HepG2 (cell line): ENCODE results near the gene SLC2A2. TPM values are rescaled to one million over a fixed set of nuclear protein-coding genes. Genes with fewer than 3 reads are reported as not detected.
A peak's percentile ranks its signal among the peaks of the same experiment; 100 is the strongest.

ENCODE experiments used
- ATAD3A ChIP-seq: sonication (generic); formaldehyde crosslinking; IDR thresholded peaks from 2 replicates; pipeline ENCODE4 v1.4.0; 2020; ENCODE audit warnings: missing genetic modification reagents
- KDM5A ChIP-seq: fragments of 200-600 bp; sonication (generic); IDR thresholded peaks from 2 replicates; pipeline ENCODE4 v1.7.0; 2018; ENCODE audit warnings: antibody characterized with exemption, mild to moderate bottlenecking, low read length, borderline replicate concordance
- KLF13 ChIP-seq: sonication (generic); formaldehyde crosslinking; IDR thresholded peaks from 2 replicates; pipeline ENCODE4 v1.4.0; 2020; ENCODE audit warnings: mild to moderate bottlenecking, missing genetic modification reagents
- MXD4 ChIP-seq: IDR thresholded peaks from 2 replicates; pipeline ENCODE4 v1.6.1; 2016; ENCODE audit warnings: mild to moderate bottlenecking, missing biosample characterization, missing genetic modification reagents
- NFATC3 ChIP-seq: sonication (generic); formaldehyde crosslinking; IDR thresholded peaks from 2 replicates; pipeline ENCODE4 v1.5.1; 2020; ENCODE audit warnings: mild to moderate bottlenecking, missing genetic modification reagents
- NFE2L1 ChIP-seq: sonication (generic); formaldehyde crosslinking; IDR thresholded peaks from 2 replicates; pipeline ENCODE4 v1.4.0; 2020; ENCODE audit warnings: missing genetic modification reagents, mild to moderate bottlenecking, borderline replicate concordance
- NFKB2 ChIP-seq: sonication (generic); formaldehyde crosslinking; IDR thresholded peaks from 2 replicates; pipeline ENCODE4 v1.4.0; 2020; ENCODE audit warnings: missing genetic modification reagents, borderline replicate concordance
- RBFOX2 ChIP-seq: fragments of 200-400 bp; formaldehyde crosslinking; IDR thresholded peaks from 2 replicates; pipeline ENCODE4 v1.6.1; 2017; ENCODE audit warnings: low read depth, mild to moderate bottlenecking, low read length
- RFX5 ChIP-seq: IDR thresholded peaks from 2 replicates; pipeline ENCODE4 v1.6.1; 2011; ENCODE audit warnings: low read depth, low read length, improper control_type of control experiment
- SAP130 ChIP-seq: IDR thresholded peaks from 2 replicates; pipeline ENCODE4 v1.6.1; 2016; ENCODE audit warnings: low read depth
- SNRNP70 ChIP-seq: fragments of 200-400 bp; formaldehyde crosslinking; IDR thresholded peaks from 2 replicates; pipeline ENCODE4 v1.6.1; 2017; ENCODE audit warnings: mild to moderate bottlenecking, low read depth, low read length, moderate library complexity
- STAG1 ChIP-seq: sonication (generic); formaldehyde crosslinking; IDR thresholded peaks from 2 replicates; pipeline ENCODE4 v1.4.0; 2020; ENCODE audit warnings: missing genetic modification reagents
- TARDBP ChIP-seq: sonication (generic); formaldehyde crosslinking; IDR thresholded peaks from 2 replicates; pipeline ENCODE4 v1.8.0; 2022; ENCODE audit warnings: mild to moderate bottlenecking, missing genetic modification reagents
- XBP1 ChIP-seq: sonication (generic); formaldehyde crosslinking; IDR thresholded peaks from 2 replicates; pipeline ENCODE4 v1.5.0; 2020; ENCODE audit warnings: missing genetic modification reagents
- ZBTB20 ChIP-seq: sonication (generic); formaldehyde crosslinking; IDR thresholded peaks from 2 replicates; pipeline ENCODE4 v1.8.1; 2023; ENCODE audit warnings: missing genetic modification reagents, low read depth, mild to moderate bottlenecking, borderline replicate concordance
- ZNF441 ChIP-seq: sonication (generic); formaldehyde crosslinking; IDR thresholded peaks from 2 replicates; pipeline ENCODE4 v1.7.0; 2021; ENCODE audit warnings: missing genetic modification reagents, borderline replicate concordance
- ZNF577 ChIP-seq: sonication (generic); formaldehyde crosslinking; IDR thresholded peaks from 2 replicates; pipeline ENCODE4 v1.4.0; 2020; ENCODE audit warnings: mild to moderate bottlenecking, low read depth, missing genetic modification reagents, borderline replicate concordance
- polyA plus RNA-seq, 8 experiments: library from polyadenylated mRNA; depleted of rRNA in 3 of 8; stranded (reverse) in 7 of 8; unstranded in 1 of 8; fragments of >200 nt; fragmentation: Illumina TruSeq in 4 of 8; extraction: Trizol in 4 of 8; gene quantifications; 2 replicates each; pipeline versions ENCODE4 v1.2.1 to v1.2.3, GENCODE V29; 2011 to 2016; ENCODE audit warnings: low read depth in 4 of 8, missing spikeins in 1 of 8, mixed read lengths in 1 of 8; ENCODE audit not compliant: insufficient read depth in 1 of 8
- total RNA-seq, 5 experiments: library from RNA; depleted of rRNA; stranded (reverse); fragments of >200 nt; fragmentation: Illumina TruSeq; extraction: Trizol; gene quantifications; 2 replicates each; pipeline ENCODE4 v1.2.3, GENCODE V29; 2016; ENCODE audit warnings: low read depth in 1 of 5
- TF ChIP-seq, protein P1 (sequence below): sonication (generic); formaldehyde crosslinking; IDR thresholded peaks from 2 replicates; pipeline ENCODE4 v1.4.0; 2020; ENCODE audit warnings: missing genetic modification reagents, borderline replicate concordance
- TF ChIP-seq, protein P2 (sequence below): sonication (generic); formaldehyde crosslinking; IDR thresholded peaks from 2 replicates; pipeline ENCODE4 v1.4.0; 2020; ENCODE audit warnings: missing genetic modification reagents
- TF ChIP-seq, protein P3 (sequence below): sonication (generic); formaldehyde crosslinking; IDR thresholded peaks from 2 replicates; pipeline ENCODE4 v1.4.0; 2020; ENCODE audit warnings: mild to moderate bottlenecking, missing genetic modification reagents
- TF ChIP-seq, protein P4 (sequence below): sonication (generic); formaldehyde crosslinking; IDR thresholded peaks from 2 replicates; pipeline ENCODE4 v1.5.0; 2020; ENCODE audit warnings: mild to moderate bottlenecking, missing genetic modification reagents, borderline replicate concordance
- TF ChIP-seq, protein P5 (sequence below): sonication (generic); formaldehyde crosslinking; IDR thresholded peaks from 2 replicates; pipeline ENCODE4 v1.4.0; 2020; ENCODE audit warnings: missing genetic modification reagents

SLC2A2 gene
- total and polyA plus RNA-seq, 2 of the 13 experiments (the other 11 are each of a cell fraction or from before 2014, with no cell fraction given) = 19.5 to 23.2 TPM

DNA sequence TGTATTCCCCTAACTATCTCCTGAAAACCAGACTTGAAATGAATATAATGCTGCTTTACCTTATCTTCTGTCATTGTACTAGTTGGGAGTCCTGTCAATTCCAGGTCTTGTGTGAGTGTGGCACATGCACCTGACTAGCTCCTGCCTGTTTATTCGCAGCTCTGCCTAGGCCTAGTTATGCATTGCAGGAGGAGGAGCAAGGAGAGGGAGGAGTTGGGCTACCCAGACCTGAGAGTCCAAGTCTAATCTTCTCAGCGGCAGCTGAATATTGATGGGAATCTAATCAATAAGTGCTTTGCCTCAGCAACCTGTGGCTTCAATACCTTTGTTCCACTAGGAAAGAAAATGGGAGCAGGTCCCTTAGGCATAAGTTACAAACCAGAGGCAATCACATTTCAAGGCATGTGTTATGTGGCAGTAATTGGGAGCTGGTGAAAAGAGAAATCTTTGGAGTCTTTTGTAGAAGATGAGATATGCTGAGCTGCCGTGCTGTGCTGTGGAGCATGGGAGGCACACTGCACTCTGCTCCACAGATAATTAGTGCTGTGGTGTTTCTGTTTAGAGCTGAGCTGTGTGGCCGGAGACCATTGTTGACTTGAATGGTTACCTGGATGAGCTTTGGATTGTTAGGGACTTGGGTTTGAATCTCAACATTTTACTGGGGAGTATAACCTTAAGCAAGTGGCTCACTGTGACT, at the start of gene SLC2A2 (continued):
- TF ChIP-seq ZBTB20 (CRISPR knock-in tag) (no peak), KDM5A (no peak), ATAD3A (CRISPR knock-in tag) (no peak), TARDBP (CRISPR knock-in tag) (peak; percentile 20; the same call in 1 of the 2 replicates), STAG1 (no peak), RFX5 (no peak), ZNF441 (no peak), SNRNP70 (no peak), SAP130 (CRISPR knock-in tag) (peak; percentile 58; the same call in 1 of the 2 replicates), NFE2L1 (CRISPR knock-in tag) (no peak), ZNF577 (CRISPR knock-in tag) (no peak), KLF13 (no peak), RBFOX2 (no peak), MXD4 (CRISPR knock-in tag) (0 out of 2 replicates have a peak, but pooled peaks have one; percentile 49), NFATC3 (CRISPR knock-in tag) (no peak), XBP1 (CRISPR knock-in tag) (no peak), NFKB2 (CRISPR knock-in tag) (no peak)
- TF ChIP-seq, protein P1, sequence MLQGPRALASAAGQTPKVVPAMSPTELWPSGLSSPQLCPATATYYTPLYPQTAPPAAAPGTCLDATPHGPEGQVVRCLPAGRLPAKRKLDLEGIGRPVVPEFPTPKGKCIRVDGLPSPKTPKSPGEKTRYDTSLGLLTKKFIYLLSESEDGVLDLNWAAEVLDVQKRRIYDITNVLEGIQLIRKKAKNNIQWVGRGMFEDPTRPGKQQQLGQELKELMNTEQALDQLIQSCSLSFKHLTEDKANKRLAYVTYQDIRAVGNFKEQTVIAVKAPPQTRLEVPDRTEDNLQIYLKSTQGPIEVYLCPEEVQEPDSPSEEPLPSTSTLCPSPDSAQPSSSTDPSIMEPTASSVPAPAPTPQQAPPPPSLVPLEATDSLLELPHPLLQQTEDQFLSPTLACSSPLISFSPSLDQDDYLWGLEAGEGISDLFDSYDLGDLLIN (CRISPR knock-in tag) = no peak
- TF ChIP-seq, protein P2, sequence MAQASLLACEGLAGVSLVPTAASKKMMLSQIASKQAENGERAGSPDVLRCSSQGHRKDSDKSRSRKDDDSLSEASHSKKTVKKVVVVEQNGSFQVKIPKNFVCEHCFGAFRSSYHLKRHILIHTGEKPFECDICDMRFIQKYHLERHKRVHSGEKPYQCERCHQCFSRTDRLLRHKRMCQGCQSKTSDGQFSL (CRISPR knock-in tag) = no peak
- TF ChIP-seq, protein P3, sequence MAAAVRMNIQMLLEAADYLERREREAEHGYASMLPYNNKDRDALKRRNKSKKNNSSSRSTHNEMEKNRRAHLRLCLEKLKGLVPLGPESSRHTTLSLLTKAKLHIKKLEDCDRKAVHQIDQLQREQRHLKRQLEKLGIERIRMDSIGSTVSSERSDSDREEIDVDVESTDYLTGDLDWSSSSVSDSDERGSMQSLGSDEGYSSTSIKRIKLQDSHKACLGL (CRISPR knock-in tag) = no peak
- TF ChIP-seq, protein P4, sequence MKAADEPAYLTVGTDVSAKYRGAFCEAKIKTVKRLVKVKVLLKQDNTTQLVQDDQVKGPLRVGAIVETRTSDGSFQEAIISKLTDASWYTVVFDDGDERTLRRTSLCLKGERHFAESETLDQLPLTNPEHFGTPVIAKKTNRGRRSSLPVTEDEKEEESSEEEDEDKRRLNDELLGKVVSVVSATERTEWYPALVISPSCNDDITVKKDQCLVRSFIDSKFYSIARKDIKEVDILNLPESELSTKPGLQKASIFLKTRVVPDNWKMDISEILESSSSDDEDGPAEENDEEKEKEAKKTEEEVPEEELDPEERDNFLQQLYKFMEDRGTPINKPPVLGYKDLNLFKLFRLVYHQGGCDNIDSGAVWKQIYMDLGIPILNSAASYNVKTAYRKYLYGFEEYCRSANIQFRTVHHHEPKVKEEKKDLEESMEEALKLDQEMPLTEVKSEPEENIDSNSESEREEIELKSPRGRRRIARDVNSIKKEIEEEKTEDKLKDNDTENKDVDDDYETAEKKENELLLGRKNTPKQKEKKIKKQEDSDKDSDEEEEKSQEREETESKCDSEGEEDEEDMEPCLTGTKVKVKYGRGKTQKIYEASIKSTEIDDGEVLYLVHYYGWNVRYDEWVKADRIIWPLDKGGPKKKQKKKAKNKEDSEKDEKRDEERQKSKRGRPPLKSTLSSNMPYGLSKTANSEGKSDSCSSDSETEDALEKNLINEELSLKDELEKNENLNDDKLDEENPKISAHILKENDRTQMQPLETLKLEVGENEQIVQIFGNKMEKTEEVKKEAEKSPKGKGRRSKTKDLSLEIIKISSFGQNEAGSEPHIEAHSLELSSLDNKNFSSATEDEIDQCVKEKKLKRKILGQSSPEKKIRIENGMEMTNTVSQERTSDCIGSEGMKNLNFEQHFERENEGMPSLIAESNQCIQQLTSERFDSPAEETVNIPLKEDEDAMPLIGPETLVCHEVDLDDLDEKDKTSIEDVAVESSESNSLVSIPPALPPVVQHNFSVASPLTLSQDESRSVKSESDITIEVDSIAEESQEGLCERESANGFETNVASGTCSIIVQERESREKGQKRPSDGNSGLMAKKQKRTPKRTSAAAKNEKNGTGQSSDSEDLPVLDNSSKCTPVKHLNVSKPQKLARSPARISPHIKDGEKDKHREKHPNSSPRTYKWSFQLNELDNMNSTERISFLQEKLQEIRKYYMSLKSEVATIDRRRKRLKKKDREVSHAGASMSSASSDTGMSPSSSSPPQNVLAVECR = peak; percentile 32; the same call in 1 of the 2 replicates
- TF ChIP-seq, protein P5, sequence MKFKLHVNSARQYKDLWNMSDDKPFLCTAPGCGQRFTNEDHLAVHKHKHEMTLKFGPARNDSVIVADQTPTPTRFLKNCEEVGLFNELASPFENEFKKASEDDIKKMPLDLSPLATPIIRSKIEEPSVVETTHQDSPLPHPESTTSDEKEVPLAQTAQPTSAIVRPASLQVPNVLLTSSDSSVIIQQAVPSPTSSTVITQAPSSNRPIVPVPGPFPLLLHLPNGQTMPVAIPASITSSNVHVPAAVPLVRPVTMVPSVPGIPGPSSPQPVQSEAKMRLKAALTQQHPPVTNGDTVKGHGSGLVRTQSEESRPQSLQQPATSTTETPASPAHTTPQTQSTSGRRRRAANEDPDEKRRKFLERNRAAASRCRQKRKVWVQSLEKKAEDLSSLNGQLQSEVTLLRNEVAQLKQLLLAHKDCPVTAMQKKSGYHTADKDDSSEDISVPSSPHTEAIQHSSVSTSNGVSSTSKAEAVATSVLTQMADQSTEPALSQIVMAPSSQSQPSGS (CRISPR knock-in tag) = no peak
